WI38 (cell line): Measurements from ENCODE around the gene ZNF764.
A peak's percentile ranks its signal among the peaks of the same experiment; 100 is the strongest.

ENCODE experiments used
- H3K4me3 ChIP-seq: 2 replicates; pipeline ENCODE4 v1.5.1; 2011; ENCODE audit warnings: low read depth, mild to moderate bottlenecking, control low read depth, low read length
- CTCF ChIP-seq: IDR thresholded peaks from 2 replicates; pipeline ENCODE4 v1.5.1; 2012; ENCODE audit warnings: low read depth, mild to moderate bottlenecking, control low read depth, low read length

Gene ZNF764

GRCh38 chr16:30528799-30529457, 29.2 kb downstream of the ZNF764 start:
- H3K4me3 ChIP-seq, result no peak overlapping the region
- no peak for TF ChIP-seq CTCF

GRCh38 chr16:30527635-30528178, 30.5 kb downstream of the ZNF764 start:
- TF ChIP-seq CTCF, result no peak

GRCh38 chr16:30526823-30527634, 31.1 kb downstream of the ZNF764 start:
- peak overlapping the region; percentile 78 for H3K4me3 ChIP-seq
- TF ChIP-seq CTCF, result peak; percentile 30; the same call in 1 of the 2 replicates

More at GRCh38 chr16:30527635-30528178, 30.5 kb downstream of the ZNF764 start:
- H3K4me3 ChIP-seq, result peak overlapping the region; percentile 78

- peak within 1 kb of the TSS; percentile 78 for H3K4me3 ChIP-seq
- TF ChIP-seq CTCF, result no peak
Observed at GRCh38 chr16:30526137-30526822, 31.9 kb downstream of the ZNF764 start, which contains the start of gene ZNF768. Gene ZNF768, minus strand, starts transcription at chr16:30526566. Its CDS starts 153 bp downstream, at chr16:30526413.

GRCh38 chr16:30525844-30526136, 32.4 kb downstream of the ZNF764 start:
- TF ChIP-seq CTCF, result no peak
- peak overlapping the region; percentile 78 for H3K4me3 ChIP-seq

GRCh38 chr16:30524575-30525568, 33.3 kb downstream of the ZNF764 start:
- TF ChIP-seq CTCF, result no peak
- no peak overlapping the region for H3K4me3 ChIP-seq
